Tibial artery (tissue), 4 donors: ENCODE data around the gene SMIM43.

Source experiments
- DNase-seq, 2 donors: peaks; one replicate each; pipeline ENCODE4 v3.0.0-alpha.2; 2019
- H3K27ac ChIP-seq, 2 donors: fragments of 200-600 bp; sonication (generic) in 1 of 2; 1 replicate in 1 of 2; 2 replicates in 1 of 2; pipeline ENCODE4 v1.5.1; 2018 to 2019; ENCODE audit warnings: mild to moderate bottlenecking in 1 of 2
- H3K27me3 ChIP-seq, 2 donors: fragments of 200-600 bp; sonication (generic) in 1 of 2; one replicate each; pipeline versions ENCODE4 v1.5.1 to v1.6.0; 2016 to 2019
- H3K36me3 ChIP-seq, 3 donors: fragments of 200-600 bp; sonication (generic) in 2 of 3; one replicate each; pipeline ENCODE4 v1.5.1; 2016 to 2019; ENCODE audit warnings: mild to moderate bottlenecking in 2 of 3
- H3K4me1 ChIP-seq, 4 donors: fragments of 200-600 bp; sonication (generic) in 2 of 4; 1 replicate in 3 of 4; 2 replicates in 1 of 4; pipeline ENCODE4 v1.5.1; 2016 to 2019
- H3K4me3 ChIP-seq, 2 donors: fragments of 200-600 bp; sonication (generic) in 1 of 2; 1 replicate in 1 of 2; 2 replicates in 1 of 2; pipeline ENCODE4 v1.5.1; 2018 to 2019; ENCODE audit warnings: mild to moderate bottlenecking in 2 of 2
- H3K9me3 ChIP-seq, 3 donors: fragments of 200-600 bp; sonication (generic) in 1 of 3; one replicate each; pipeline ENCODE4 v1.5.1; 2016 to 2019
- CTCF ChIP-seq, 2 experiments: fragments of 200-600 bp in 1 of 2; fragments of 450-650 bp in 1 of 2; IDR thresholded peaks; one replicate each; pipeline ENCODE4 v1.5.1; 2017 to 2019; ENCODE audit warnings: antibody characterized with exemption in 2 of 2, mild to moderate bottlenecking in 1 of 2, moderate library complexity in 1 of 2
- intact Hi-C: fragments of 100-400 bp; cut with DNase I; formaldehyde crosslinking; loops from one replicate; pipeline ENCODE4 v1.15.0; 2023; ENCODE audit warnings: low total_unique reads

The SMIM43 gene

GRCh38 chr4:121789455-121789854 lies 24.5 kb upstream of the SMIM43 start:
- no peak overlapping the region for H3K27ac ChIP-seq
- intact Hi-C loops: no loop called here

GRCh38 chr4:121788896-121789295 lies 23.9 kb upstream of the SMIM43 start:
- intact Hi-C loops: no loop called here
- DNase-seq: no peak
- Histone ChIP-seq H3K27ac (no peak overlapping the region), H3K4me3 (no peak overlapping the region), H3K4me1 (peaks cover 0 to 7% (median 5%) of the 10 kb centered on the region in 4 donors), H3K36me3 (no peaks in the 10 kb centered on the region), H3K9me3 (peaks cover 0 to 4% (median 0%) of the 10 kb centered on the region in 3 donors), H3K27me3 (peaks cover 0 to 2% of the 10 kb centered on the region in 2 donors)
- TF ChIP-seq CTCF (IDR thresholded peaks at IDR 0.05): no peak

More at GRCh38 chr4:121789455-121789854, 24.5 kb upstream of the SMIM43 start:
- Histone ChIP-seq H3K9me3 (peaks cover 0 to 1% (median 0%) of the 10 kb centered on the region in 3 donors), H3K4me3 (no peak overlapping the region), H3K27me3 (peaks cover 0 to 2% of the 10 kb centered on the region in 2 donors), H3K4me1 (peaks cover 0 to 7% (median 5%) of the 10 kb centered on the region in 4 donors), H3K36me3 (no peaks in the 10 kb centered on the region)
- TF ChIP-seq CTCF (IDR thresholded peaks at IDR 0.05): no peak
- no peak for DNase-seq

GRCh38 chr4:121786221-121786620 lies 21.3 kb upstream of the SMIM43 start:
- H3K4me3 ChIP-seq: no peak overlapping the region
- intact Hi-C loops: no loop called here
- no peak for DNase-seq
- H3K27ac ChIP-seq: no peak overlapping the region
- H3K4me1 ChIP-seq: peaks cover 0 to 7% (median 5%) of the 10 kb centered on the region in 4 donors
- no peak for TF ChIP-seq CTCF (IDR thresholded peaks at IDR 0.05)
- H3K9me3 ChIP-seq: peaks cover 0 to 4% (median 0%) of the 10 kb centered on the region in 3 donors
- no peaks in the 10 kb centered on the region for H3K27me3 ChIP-seq
- H3K36me3 ChIP-seq: no peaks in the 10 kb centered on the region

GRCh38 chr4:121785479-121785878 lies 20.5 kb upstream of the SMIM43 start:
- no peaks in the 10 kb centered on the region for H3K36me3 ChIP-seq
- H3K27me3 ChIP-seq: no peaks in the 10 kb centered on the region
- no peak overlapping the region for H3K4me3 ChIP-seq
- peaks cover 0 to 7% (median 5%) of the 10 kb centered on the region in 4 donors for H3K4me1 ChIP-seq
- intact Hi-C loops: no loop called here
- DNase-seq: no peak
- no peak overlapping the region for H3K27ac ChIP-seq
- no peak for TF ChIP-seq CTCF (IDR thresholded peaks at IDR 0.05)
- H3K9me3 ChIP-seq: peaks cover 0 to 4% (median 0%) of the 10 kb centered on the region in 3 donors

GRCh38 chr4:121784975-121785374 lies 20.0 kb upstream of the SMIM43 start:
- intact Hi-C loops: no loop called here
- Histone ChIP-seq H3K4me1 (peaks cover 0 to 7% (median 5%) of the 10 kb centered on the region in 4 donors), H3K27me3 (no peaks in the 10 kb centered on the region), H3K4me3 (no peak overlapping the region), H3K27ac (no peak overlapping the region), H3K36me3 (no peaks in the 10 kb centered on the region), H3K9me3 (peaks cover 0 to 4% (median 0%) of the 10 kb centered on the region in 3 donors)
- no peak for TF ChIP-seq CTCF (IDR thresholded peaks at IDR 0.05)
- DNase-seq: no peak

GRCh38 chr4:121784401-121784800 lies 19.4 kb upstream of the SMIM43 start:
- no peak for TF ChIP-seq CTCF (IDR thresholded peaks at IDR 0.05)
- no peak for DNase-seq
- Histone ChIP-seq H3K36me3 (no peaks in the 10 kb centered on the region), H3K27ac (no peak overlapping the region), H3K27me3 (peaks cover 0 to 3% of the 10 kb centered on the region in 2 donors), H3K9me3 (peaks cover 0 to 4% (median 0%) of the 10 kb centered on the region in 3 donors), H3K4me3 (no peak overlapping the region), H3K4me1 (peaks cover 0 to 7% (median 5%) of the 10 kb centered on the region in 4 donors)
- intact Hi-C loops: no loop called here
